ENCODE results near the gene C12orf75.

DNA sequence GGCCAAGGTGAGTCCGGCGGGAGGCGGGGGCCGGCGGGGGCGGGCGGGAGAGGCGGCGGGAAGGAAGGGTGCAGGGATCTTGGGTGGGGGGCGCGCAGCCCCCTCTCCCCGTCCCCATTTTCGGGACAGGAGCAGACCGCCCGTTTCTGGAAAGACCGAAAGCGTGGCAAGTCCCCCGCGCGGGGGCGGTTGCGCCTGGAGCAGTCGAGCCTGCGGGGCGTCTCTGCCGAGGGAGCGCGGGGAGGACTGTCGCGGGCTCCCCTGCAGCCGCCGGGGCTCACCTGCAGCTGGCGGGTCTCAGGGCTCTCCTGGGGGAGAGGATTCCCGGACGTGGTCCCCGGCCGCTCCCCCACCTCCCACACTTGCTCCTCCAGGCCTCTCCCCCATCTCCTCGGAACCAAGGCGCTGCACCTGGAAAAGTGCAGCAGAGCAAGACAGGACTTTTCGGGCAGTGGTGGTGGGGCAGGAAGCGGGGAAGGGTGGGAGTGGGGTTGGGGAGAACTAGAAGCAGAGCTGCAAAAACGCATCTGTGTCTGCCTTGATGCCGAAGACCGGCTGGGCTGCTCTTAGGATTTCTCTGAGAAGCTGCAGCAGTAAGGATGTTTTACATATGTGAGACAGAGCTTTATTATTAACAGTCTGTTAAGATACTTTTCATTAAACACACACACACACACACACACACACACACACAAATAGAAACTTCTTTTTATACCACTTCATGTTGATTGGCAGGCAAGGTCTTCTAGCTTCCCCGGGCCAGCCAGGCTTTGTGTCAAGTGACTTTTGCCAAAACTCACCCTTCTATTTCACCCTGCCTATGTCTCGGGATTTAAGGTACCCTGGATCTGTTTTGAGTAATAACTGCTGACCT lies 677 bp downstream of the C12orf75 start:
- TF ChIP-seq CTCF (conservative IDR thresholded peaks at IDR 0.05; ENCODE audit: low read depth, low read length) (no peak), EZH2 (IDR thresholded peaks at IDR 0.05; ENCODE audit: borderline replicate concordance, low read depth, low read length, poor library complexity, severe bottlenecking) (no peak)

All from A673 (cell line).